ENCODE data around the gene PDE11A. TPM values are rescaled to one million over a fixed set of nuclear protein-coding genes. Genes with fewer than 3 reads are reported as not detected.

PDE11A gene
- total RNA-seq, 1 donor from 2014 or later: not detected

- no peak for DNase-seq (ENCODE audit: extremely low read depth, low read depth, low spot score)
Measured at GRCh38 chr2:177678939-177679338, 393.6 kb downstream of the PDE11A start.

- no peak for DNase-seq (ENCODE audit: extremely low read depth, low read depth, low spot score)
Measured at GRCh38 chr2:177676636-177677035, 395.9 kb downstream of the PDE11A start.

- no peak for DNase-seq (ENCODE audit: extremely low read depth, low read depth, low spot score)
Measured at GRCh38 chr2:177675825-177676224, 396.8 kb downstream of the PDE11A start.

- DNase-seq (ENCODE audit: extremely low read depth, low read depth, low spot score): no peak
Measured at GRCh38 chr2:177675350-177675821, 397.2 kb downstream of the PDE11A start.

- DNase-seq (ENCODE audit: extremely low read depth, low read depth, low spot score): no peak
Measured at GRCh38 chr2:177673602-177674595, 398.7 kb downstream of the PDE11A start.

GRCh38 chr2:177671662-177672061 lies 400.9 kb downstream of the PDE11A start:
- DNase-seq (ENCODE audit: extremely low read depth, low read depth, low spot score): no peak

GRCh38 chr2:177670791-177671535 lies 401.6 kb downstream of the PDE11A start:
- DNase-seq (ENCODE audit: extremely low read depth, low read depth, low spot score): no peak

GRCh38 chr2:177669625-177670330 lies 402.8 kb downstream of the PDE11A start:
- no peak for DNase-seq (ENCODE audit: extremely low read depth, low read depth, low spot score)

GRCh38 chr2:177669201-177669600 lies 403.4 kb downstream of the PDE11A start:
- DNase-seq (ENCODE audit: extremely low read depth, low read depth, low spot score): no peak

GRCh38 chr2:177668617-177669016 lies 404.0 kb downstream of the PDE11A start:
- no peak for DNase-seq (ENCODE audit: extremely low read depth, low read depth, low spot score)

- DNase-seq (ENCODE audit: extremely low read depth, low read depth, low spot score): no peak
Measured at GRCh38 chr2:177667626-177668025, 405.0 kb downstream of the PDE11A start.

GRCh38 chr2:177666408-177666807 lies 406.2 kb downstream of the PDE11A start:
- DNase-seq (ENCODE audit: extremely low read depth, low read depth, low spot score): no peak

- DNase-seq (ENCODE audit: extremely low read depth, low read depth, low spot score): no peak
Measured at GRCh38 chr2:177665948-177666347, 406.6 kb downstream of the PDE11A start.

GRCh38 chr2:177665328-177665727 lies 407.2 kb downstream of the PDE11A start:
- no peak for DNase-seq (ENCODE audit: extremely low read depth, low read depth, low spot score)

GRCh38 chr2:177662895-177663294 lies 409.7 kb downstream of the PDE11A start:
- no peak for DNase-seq (ENCODE audit: extremely low read depth, low read depth, low spot score)

- no peak for DNase-seq (ENCODE audit: extremely low read depth, low read depth, low spot score)
Measured at GRCh38 chr2:177660742-177661141, 411.8 kb downstream of the PDE11A start.

GRCh38 chr2:177658309-177658708 lies 414.3 kb downstream of the PDE11A start:
- no peak for DNase-seq (ENCODE audit: extremely low read depth, low read depth, low spot score)

- no peak for DNase-seq (ENCODE audit: extremely low read depth, low read depth, low spot score)
Measured at GRCh38 chr2:177651833-177652232, 420.7 kb downstream of the PDE11A start.

- no peak for DNase-seq (ENCODE audit: extremely low read depth, low read depth, low spot score)
Measured at GRCh38 chr2:177649568-177650518, 422.7 kb downstream of the PDE11A start.

- no peak for DNase-seq (ENCODE audit: extremely low read depth, low read depth, low spot score)
Measured at GRCh38 chr2:177646791-177647190, 425.8 kb downstream of the PDE11A start.

Measured in glomerular endothelial cell (primary cell).